H9 (cell line): ENCODE data around the gene GALNT17. TPM values are rescaled to one million over a fixed set of nuclear protein-coding genes. Genes with fewer than 3 reads are reported as not detected.

Source experiments
- DNase-seq: peaks from one replicate; pipeline ENCODE4 v3.0.0-alpha.2; 2017
- H2AFZ ChIP-seq: one replicate; pipeline ENCODE4 v1.6.1; 2013; ENCODE audit warnings: mild to moderate bottlenecking, low read length, control low read depth, moderate library complexity
- H2AK5ac ChIP-seq: 2 replicates; pipeline ENCODE4 v1.6.1; 2013; ENCODE audit warnings: low read length, control low read depth, mixed read lengths; ENCODE audit not compliant: insufficient read length
- H2BK120ac ChIP-seq: one replicate; pipeline ENCODE4 v1.6.1; 2013; ENCODE audit warnings: low read depth, mild to moderate bottlenecking, low read length, control low read depth, inconsistent platforms; ENCODE audit not compliant: poor library complexity, severe bottlenecking
- H2BK12ac ChIP-seq: 2 replicates; pipeline ENCODE4 v1.6.1; 2013; ENCODE audit warnings: low read length, control low read depth, mixed read lengths, low read depth; ENCODE audit not compliant: insufficient read length
- H2BK15ac ChIP-seq: 2 replicates; pipeline ENCODE4 v1.6.1; 2013; ENCODE audit warnings: low read depth, low read length, control low read depth
- H2BK20ac ChIP-seq: one replicate; pipeline ENCODE4 v1.6.1; 2013; ENCODE audit warnings: low read depth, mild to moderate bottlenecking, low read length, control low read depth, inconsistent platforms; ENCODE audit not compliant: poor library complexity, severe bottlenecking
- H2BK5ac ChIP-seq: 2 replicates; pipeline ENCODE4 v1.6.1; 2013; ENCODE audit warnings: low read length, control low read depth, mixed read lengths; ENCODE audit not compliant: insufficient read length
- H3K14ac ChIP-seq: 2 replicates; pipeline ENCODE4 v1.6.1; 2013; ENCODE audit warnings: low read length, control low read depth; ENCODE audit not compliant: insufficient read depth
- H3K18ac ChIP-seq: 2 replicates; pipeline ENCODE4 v1.6.1; 2013; ENCODE audit warnings: low read depth, mild to moderate bottlenecking, mixed read lengths, low read length, control low read depth; ENCODE audit not compliant: insufficient read length
- H3K23ac ChIP-seq: 2 replicates; pipeline ENCODE4 v1.6.1; 2013; ENCODE audit warnings: low read length, control low read depth, mixed read lengths, low read depth; ENCODE audit not compliant: insufficient read length
- H3K23me2 ChIP-seq: 2 replicates; pipeline ENCODE4 v1.6.1; 2013; ENCODE audit warnings: low read depth, mild to moderate bottlenecking, mixed read lengths, low read length, control low read depth; ENCODE audit not compliant: insufficient read length, poor library complexity, severe bottlenecking
- H3K27ac ChIP-seq: 2 replicates; pipeline ENCODE4 v1.5.1; 2013; ENCODE audit warnings: low read length, control low read depth, mixed read lengths, low read depth; ENCODE audit not compliant: insufficient read length
- H3K27me3 ChIP-seq: 2 replicates; pipeline ENCODE4 v1.6.1; 2013; ENCODE audit warnings: low read length, control low read depth, inconsistent platforms; ENCODE audit not compliant: insufficient read depth
- H3K4ac ChIP-seq: 2 replicates; pipeline ENCODE4 v1.6.1; 2013; ENCODE audit warnings: low read depth, mild to moderate bottlenecking, control low read depth, inconsistent platforms, low read length, moderate library complexity
- H3K4me1 ChIP-seq: 2 replicates; pipeline ENCODE4 v1.6.1; 2013; ENCODE audit warnings: low read length, control low read depth, inconsistent platforms; ENCODE audit not compliant: insufficient read depth
- H3K4me2 ChIP-seq: 2 replicates; pipeline ENCODE4 v1.6.1; 2013; ENCODE audit warnings: low read length, control low read depth, mixed read lengths; ENCODE audit not compliant: insufficient read length, insufficient read depth
- H3K56ac ChIP-seq: 2 replicates; pipeline ENCODE4 v1.6.1; 2013; ENCODE audit warnings: low read depth, mild to moderate bottlenecking, mixed read lengths, low read length, control low read depth; ENCODE audit not compliant: insufficient read length
- H3K79me1 ChIP-seq: 2 replicates; pipeline ENCODE4 v1.6.1; 2013; ENCODE audit warnings: low read depth, mild to moderate bottlenecking, moderate library complexity, low read length, control low read depth, inconsistent platforms; ENCODE audit not compliant: insufficient read depth, poor library complexity, severe bottlenecking
- H3K79me2 ChIP-seq: 2 replicates; pipeline ENCODE4 v1.6.1; 2013; ENCODE audit warnings: low read length, control low read depth, inconsistent platforms; ENCODE audit not compliant: insufficient read depth
- H3K9ac ChIP-seq: 2 replicates; pipeline ENCODE4 v1.6.1; 2013; ENCODE audit warnings: low read length, control low read depth, mixed read lengths; ENCODE audit not compliant: insufficient read length; ENCODE audit errors: extremely low read depth
- H3K9me3 ChIP-seq: one replicate; pipeline ENCODE4 v1.6.1; 2013; ENCODE audit warnings: low read depth, low read length, inconsistent platforms; ENCODE audit not compliant: control insufficient read depth
- H3T11ph ChIP-seq: one replicate; pipeline ENCODE4 v1.6.1; 2013; ENCODE audit warnings: mild to moderate bottlenecking, low read length, control low read depth, inconsistent platforms
- H4K20me1 ChIP-seq: one replicate; pipeline ENCODE4 v1.6.1; 2013; ENCODE audit not compliant: control insufficient read depth, insufficient read length, insufficient read depth
- H4K5ac ChIP-seq: 2 replicates; pipeline ENCODE4 v1.6.1; 2013; ENCODE audit warnings: low read depth, mild to moderate bottlenecking, mixed read lengths, low read length, control low read depth; ENCODE audit not compliant: insufficient read length
- H4K8ac ChIP-seq: replicated peaks from 2 replicates; pipeline ENCODE4 v1.6.1; 2013; ENCODE audit warnings: low read length, control low read depth, mixed read lengths, low read depth; ENCODE audit not compliant: insufficient read length
- H4K91ac ChIP-seq: 2 replicates; pipeline ENCODE4 v1.6.1; 2013; ENCODE audit warnings: low read depth, mild to moderate bottlenecking, moderate library complexity, mixed read lengths, low read length, control low read depth; ENCODE audit not compliant: insufficient read length
- H3K27ac Mint-ChIP-seq, 3 experiments: 2 replicates in 2 of 3; 3 replicates in 1 of 3; pipeline ENCODE4 v1.8.0; 2020 to 2021; ENCODE audit warnings: mixed read lengths in 3 of 3, mild to moderate bottlenecking in 1 of 3, moderate library complexity in 1 of 3
- H3K27me3 Mint-ChIP-seq: 2 replicates; pipeline ENCODE4 v1.8.0; 2021; ENCODE audit warnings: low read depth, mild to moderate bottlenecking, moderate library complexity, mixed read lengths
- H3K36me3 Mint-ChIP-seq, 3 experiments: 2 replicates in 2 of 3; 3 replicates in 1 of 3; pipeline ENCODE4 v1.8.0; 2020 to 2021; ENCODE audit warnings: low read depth in 3 of 3, mixed read lengths in 3 of 3; ENCODE audit not compliant: insufficient read depth in 1 of 3
- H3K4me1 Mint-ChIP-seq, 2 experiments: 2 replicates each; pipeline ENCODE4 v1.8.0; 2020; ENCODE audit warnings: mixed read lengths in 2 of 2
- H3K4me3 Mint-ChIP-seq, 2 experiments: 2 replicates in 1 of 2; 3 replicates in 1 of 2; pipeline ENCODE4 v1.8.0; 2020 to 2021; ENCODE audit warnings: mild to moderate bottlenecking in 2 of 2, mixed read lengths in 2 of 2, moderate library complexity in 1 of 2
- H3K9me3 Mint-ChIP-seq, 2 experiments: 2 replicates in 1 of 2; 3 replicates in 1 of 2; pipeline ENCODE4 v1.8.0; 2020; ENCODE audit warnings: mild to moderate bottlenecking in 2 of 2, mixed read lengths in 2 of 2, moderate library complexity in 1 of 2
- WGBS: extraction: QIAGEN DNeasy Blood & Tissue Kit; methylation state at CpG from one replicate; pipeline ENCODE4 v1.1.7; 2013; ENCODE audit warnings: missing lambda C conversion rate, low lambda C conversion rate, mixed read lengths; ENCODE audit not compliant: insufficient read length; ENCODE audit errors: extremely low coverage; 5-methylcytosine and 5-hydroxymethylcytosine counted together
- total RNA-seq: library from RNA; stranded (reverse); gene quantifications from 2 replicates; pipeline ENCODE4 v1.2.1, GENCODE V29; 2021
- TF ChIP-seq, protein P1 (sequence below): fragments of 200-600 bp; sonication (generic); conservative IDR thresholded peaks from 3 replicates; pipeline ENCODE4 v1.8.0; 2021; ENCODE audit warnings: antibody characterized with exemption, mild to moderate bottlenecking

GALNT17 gene
- total RNA-seq, 1 experiment from 2014 or later, result 43.2 TPM

GRCh38 chr7:71384094-71384493, 252.2 kb downstream of the GALNT17 start:
- no peaks in the 10 kb centered on the region for H3K9me3 ChIP-seq
- H2BK12ac ChIP-seq, result no peak overlapping the region
- no peaks in the 10 kb centered on the region for H4K20me1 ChIP-seq
- Mint-ChIP-seq H3K9me3 (peaks cover 0 to under 1% of the 10 kb centered on the region in 2 experiments; a peak in 1 of 5 replicates), H3K27me3 (no peaks in the 10 kb centered on the region), H3K36me3 (peaks cover 13 to 19% (median 14%) of the 10 kb centered on the region in 3 experiments), H3K4me3 (no peak overlapping the region), H3K4me1 (peaks cover 33 to 34% of the 10 kb centered on the region in 2 experiments), H3K27ac (peak overlapping the region in 1 of 3 experiments; percentile 33; a peak in 3 of 7 replicates)
- WGBS, result no CpG with 5 or more reads among the region's 5 CpGs
- peaks cover 3% of the 10 kb centered on the region; the same call in 1 of the 2 replicates for H3K79me2 ChIP-seq
- no peak overlapping the region for H2BK15ac ChIP-seq
- peaks cover 4% of the 10 kb centered on the region; the same call in 1 of the 2 replicates for H3K4me1 ChIP-seq
- H3K9ac ChIP-seq, result no peak overlapping the region
- H2BK20ac ChIP-seq, result no peak overlapping the region
- H4K5ac ChIP-seq, result no peak overlapping the region
- H2BK5ac ChIP-seq, result no peak overlapping the region
- no peak overlapping the region for H4K91ac ChIP-seq
- no peak overlapping the region for H3K27ac ChIP-seq
- no peak overlapping the region for H3K4me2 ChIP-seq
- no peak overlapping the region for H2BK120ac ChIP-seq
- H3K14ac ChIP-seq, result no peak overlapping the region
- H2AFZ ChIP-seq, result no peak overlapping the region
- no peak for DNase-seq
- H3K27me3 ChIP-seq, result no peaks in the 10 kb centered on the region
- H3K18ac ChIP-seq, result no peak overlapping the region
- no peak overlapping the region for H3K4ac ChIP-seq
- no peaks in the 10 kb centered on the region for H3K79me1 ChIP-seq
- no peak overlapping the region for H4K8ac ChIP-seq
- H3T11ph ChIP-seq, result no peak overlapping the region
- no peak overlapping the region for H2AK5ac ChIP-seq
- no peak overlapping the region for H3K23ac ChIP-seq
- TF ChIP-seq, protein P1, sequence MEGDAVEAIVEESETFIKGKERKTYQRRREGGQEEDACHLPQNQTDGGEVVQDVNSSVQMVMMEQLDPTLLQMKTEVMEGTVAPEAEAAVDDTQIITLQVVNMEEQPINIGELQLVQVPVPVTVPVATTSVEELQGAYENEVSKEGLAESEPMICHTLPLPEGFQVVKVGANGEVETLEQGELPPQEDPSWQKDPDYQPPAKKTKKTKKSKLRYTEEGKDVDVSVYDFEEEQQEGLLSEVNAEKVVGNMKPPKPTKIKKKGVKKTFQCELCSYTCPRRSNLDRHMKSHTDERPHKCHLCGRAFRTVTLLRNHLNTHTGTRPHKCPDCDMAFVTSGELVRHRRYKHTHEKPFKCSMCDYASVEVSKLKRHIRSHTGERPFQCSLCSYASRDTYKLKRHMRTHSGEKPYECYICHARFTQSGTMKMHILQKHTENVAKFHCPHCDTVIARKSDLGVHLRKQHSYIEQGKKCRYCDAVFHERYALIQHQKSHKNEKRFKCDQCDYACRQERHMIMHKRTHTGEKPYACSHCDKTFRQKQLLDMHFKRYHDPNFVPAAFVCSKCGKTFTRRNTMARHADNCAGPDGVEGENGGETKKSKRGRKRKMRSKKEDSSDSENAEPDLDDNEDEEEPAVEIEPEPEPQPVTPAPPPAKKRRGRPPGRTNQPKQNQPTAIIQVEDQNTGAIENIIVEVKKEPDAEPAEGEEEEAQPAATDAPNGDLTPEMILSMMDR, result no peak
- H3K56ac ChIP-seq, result no peak overlapping the region
- H3K23me2 ChIP-seq, result no peaks in the 10 kb centered on the region
